ENCODE measurements around the gene E2F4.

- no peak for TF ChIP-seq CTCF (conservative IDR thresholded peaks at IDR 0.05)
- TF ChIP-seq ZFX (IDR thresholded peaks at IDR 0.05) = no peak
Observed at GRCh38 chr16:67238278-67238575, 46.3 kb downstream of the E2F4 start.
